ENCODE data around the gene OVAAL.

DNA sequence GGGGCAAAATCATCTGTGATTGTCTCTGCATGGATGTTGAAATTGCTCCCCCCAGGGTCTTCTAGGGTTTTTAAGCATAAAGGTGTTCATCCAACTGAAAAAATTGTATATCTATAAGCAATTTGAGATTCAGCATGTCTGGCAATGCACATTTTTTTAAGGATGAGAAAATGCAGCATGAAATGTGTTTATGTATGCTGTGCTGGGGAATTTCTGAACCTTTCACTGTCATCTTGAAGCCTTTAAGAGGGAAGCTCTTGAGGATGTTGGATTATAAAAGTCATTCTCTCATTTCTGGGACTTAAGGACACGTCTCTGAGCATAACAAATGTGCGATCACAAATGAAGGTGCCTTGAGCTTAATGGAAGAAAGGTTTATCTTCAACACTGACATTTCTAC, 9.4 kb downstream of the OVAAL start:
- TF ChIP-seq EP300 (IDR thresholded peaks at IDR 0.05; ENCODE audit: borderline replicate concordance) (no peak), TAF1 (IDR thresholded peaks at IDR 0.05; ENCODE audit: low read depth) (no peak)

Data from Ishikawa (cell line).